A549 (cell line): ENCODE results near the gene RBSN. TPM values are rescaled to one million over a fixed set of nuclear protein-coding genes. Genes with fewer than 3 reads are reported as not detected.

Source experiments
- ATAC-seq, 2 experiments: fragments of 200-7000 bp in 1 of 2; fragments of >200 bp in 1 of 2; cut with Nextera tagmentation in 1 of 2; cut with Tn5 transposase in 1 of 2; 3 replicates each; pipeline versions ENCODE4 v1.8.0 to v1.9.1; 2018 to 2020; ENCODE audit warnings: mild to moderate bottlenecking in 1 of 2, moderate library complexity in 1 of 2
- CTCF ChIA-PET: fragments of 300-600 bp; sonication (Branson Sonifier 250); formaldehyde crosslinking; extraction: SDS; loops from one replicate; lab custom pipeline; 2021; ENCODE audit warnings: antibody characterized with exemption, inconsistent platforms; lab: Yijun Ruan, JAX
- POLR2A ChIA-PET: fragments of 350-600 bp; formaldehyde crosslinking; extraction: SDS; loops from one replicate; lab custom pipeline; 2021; ENCODE audit warnings: antibody characterized with exemption, inconsistent platforms; lab: Yijun Ruan, JAX
- DNase-seq, 2 experiments: peaks; one replicate each; pipeline versions ENCODE4 v3.0.0 to v3.0.0-alpha.2; 2011 to 2016; ENCODE audit warnings: low read depth in 1 of 2, low spot score in 1 of 2
- FAIRE-seq: peaks from 2 replicates; lab custom pipeline; 2011; peaks lifted over from hg19 to GRCh38; lab: Jason Lieb, UNC
- H3K27ac ChIP-seq, 2 experiments: fragments of >200 bp; sonication (Bioruptor Twin); formaldehyde crosslinking; 3 replicates each; pipeline ENCODE4 v1.5.1; 2016 to 2017
- H3K4me1 ChIP-seq: fragments of >200 bp; sonication (Bioruptor Twin); formaldehyde crosslinking; 3 replicates; pipeline ENCODE4 v1.6.1; 2016
- H3K4me2 ChIP-seq: fragments of >200 bp; sonication (Bioruptor Twin); formaldehyde crosslinking; 3 replicates; pipeline ENCODE4 v1.6.1; 2016
- H3K4me3 ChIP-seq: fragments of >200 bp; sonication (Bioruptor Twin); formaldehyde crosslinking; 3 replicates; pipeline ENCODE4 v1.5.1; 2016
- H3K9me3 ChIP-seq: fragments of >200 bp; sonication (Bioruptor Twin); formaldehyde crosslinking; 3 replicates; pipeline ENCODE4 v1.6.1; 2016
- BHLHE40 ChIP-seq: IDR thresholded peaks from 2 replicates; pipeline ENCODE4 v1.6.1; 2012; ENCODE audit warnings: low read depth, low read length, inconsistent platforms
- CEBPB ChIP-seq, 2 experiments: fragments of >200 bp in 1 of 2; sonication (Bioruptor Twin) in 1 of 2; formaldehyde crosslinking in 1 of 2; IDR thresholded peaks; 2 replicates each; pipeline ENCODE4 v1.6.1; 2012 to 2016
- EHMT2 ChIP-seq: fragments of 200-600 bp; sonication (generic); IDR thresholded peaks from 2 replicates; pipeline ENCODE4 v1.6.1; 2016; ENCODE audit warnings: antibody characterized with exemption, low read depth, mild to moderate bottlenecking, moderate library complexity
- ESRRA ChIP-seq: fragments of 150-350 bp; IDR thresholded peaks from 2 replicates; pipeline ENCODE4 v1.6.1; 2014; ENCODE audit warnings: mild to moderate bottlenecking, low read length, borderline replicate concordance
- FOSB ChIP-seq: fragments of 250-450 bp; sonication (Bioruptor Pico); IDR thresholded peaks from 2 replicates; pipeline ENCODE4 v1.5.0; 2020; ENCODE audit warnings: mild to moderate bottlenecking, moderate library complexity
- FOXS1 ChIP-seq: fragments of 250-450 bp; sonication (Bioruptor Pico); IDR thresholded peaks from 2 replicates; pipeline ENCODE4 v1.5.0; 2020; ENCODE audit warnings: mild to moderate bottlenecking, moderate library complexity
- GATA3 ChIP-seq: IDR thresholded peaks from 2 replicates; pipeline ENCODE4 v1.6.1; 2012; ENCODE audit warnings: borderline replicate concordance
- HOXB13 ChIP-seq: fragments of 250-450 bp; sonication (Bioruptor Pico); IDR thresholded peaks from 2 replicates; pipeline ENCODE4 v1.5.0; 2020; ENCODE audit warnings: low read depth, mild to moderate bottlenecking, moderate library complexity
- HOXB5 ChIP-seq: fragments of 250-450 bp; sonication (Bioruptor Pico); IDR thresholded peaks from 2 replicates; pipeline ENCODE4 v1.5.0; 2020; ENCODE audit warnings: mild to moderate bottlenecking, moderate library complexity
- JUN ChIP-seq, 2 experiments: fragments of >200 bp; sonication (Bioruptor Twin); formaldehyde crosslinking; IDR thresholded peaks; 2 replicates in 1 of 2; 3 replicates in 1 of 2; pipeline ENCODE4 v1.6.1; 2016 to 2017
- MAZ ChIP-seq: fragments of 150-350 bp; IDR thresholded peaks from 2 replicates; pipeline ENCODE4 v1.6.1; 2014; ENCODE audit warnings: antibody characterized with exemption, low read depth, low read length, borderline replicate concordance
- MYC ChIP-seq: IDR thresholded peaks from 2 replicates; pipeline ENCODE4 v1.6.1; 2012; ENCODE audit warnings: mild to moderate bottlenecking, inconsistent platforms, low read length, improper control_type of control experiment, borderline replicate concordance
- NPAS2 ChIP-seq: fragments of 250-450 bp; sonication (Bioruptor Pico); IDR thresholded peaks from 2 replicates; pipeline ENCODE4 v1.8.0; 2022; ENCODE audit warnings: mild to moderate bottlenecking, moderate library complexity, borderline replicate concordance
- POLR2A ChIP-seq: IDR thresholded peaks from 2 replicates; pipeline ENCODE4 v1.6.1; 2012; ENCODE audit warnings: mild to moderate bottlenecking, low read length
- RARB ChIP-seq: fragments of 250-450 bp; sonication (Bioruptor Pico); IDR thresholded peaks from 2 replicates; pipeline ENCODE4 v1.8.0; 2021; ENCODE audit warnings: mild to moderate bottlenecking, moderate library complexity
- SREBF2 ChIP-seq: fragments of 450-650 bp; IDR thresholded peaks from 2 replicates; pipeline ENCODE4 v1.6.1; 2014; ENCODE audit warnings: mild to moderate bottlenecking, moderate library complexity
- TFCP2L1 ChIP-seq: fragments of 250-450 bp; sonication (Bioruptor Pico); IDR thresholded peaks from 2 replicates; pipeline ENCODE4 v1.5.0; 2021; ENCODE audit warnings: mild to moderate bottlenecking
- ZFP36 ChIP-seq: fragments of 450-650 bp; IDR thresholded peaks from 2 replicates; pipeline ENCODE4 v1.6.1; 2014; ENCODE audit warnings: borderline replicate concordance; ENCODE audit not compliant: partially characterized antibody
- ZNF302 ChIP-seq: fragments of 250-450 bp; sonication (Bioruptor Pico); IDR thresholded peaks from 2 replicates; pipeline ENCODE4 v1.9.0; 2021; ENCODE audit warnings: inconsistent platforms, mild to moderate bottlenecking, moderate library complexity
- WGBS: methylation state at CpG from one replicate; pipeline ENCODE4 v1.1.6; 2017; ENCODE audit errors: missing lambda C conversion rate; 5-methylcytosine and 5-hydroxymethylcytosine counted together
- polyA plus RNA-seq, 4 experiments: library from polyadenylated mRNA; depleted of rRNA in 3 of 4; stranded (reverse); fragments of >200 nt; fragmentation: RNase III in 1 of 4; extraction: RNeasy Plus Mini Kit Qiagen cat#74134 plus additional on column Dnase treatment in 1 of 4; gene quantifications; 2 replicates in 3 of 4; 3 replicates in 1 of 4; pipeline ENCODE4 v1.2.3, GENCODE V29; 2011 to 2017
- TF ChIP-seq, protein P1 (sequence below): IDR thresholded peaks from 2 replicates; pipeline ENCODE4 v1.6.1; 2012
- TF ChIP-seq, protein P2 (sequence below): IDR thresholded peaks from 2 replicates; pipeline ENCODE4 v1.6.1; 2012; ENCODE audit warnings: low read depth, borderline replicate concordance
- TF ChIP-seq, protein P3 (sequence below): fragments of >200 bp; sonication (Bioruptor Twin); formaldehyde crosslinking; IDR thresholded peaks from 2 replicates; pipeline ENCODE4 v1.6.1; 2016
- TF ChIP-seq, protein P4 (sequence below): fragments of 150-350 bp; IDR thresholded peaks from 2 replicates; pipeline ENCODE4 v1.6.1; 2014; ENCODE audit warnings: low read depth, mild to moderate bottlenecking, low read length
- TF ChIP-seq, protein P5 (sequence below): fragments of 450-650 bp; IDR thresholded peaks from 2 replicates; pipeline ENCODE4 v1.6.1; 2014; ENCODE audit warnings: antibody characterized with exemption

RBSN gene
- polyA plus RNA-seq, 2 of the 4 experiments (the other 2 are of a cell fraction) = 9.5 to 14.9 TPM

DNA sequence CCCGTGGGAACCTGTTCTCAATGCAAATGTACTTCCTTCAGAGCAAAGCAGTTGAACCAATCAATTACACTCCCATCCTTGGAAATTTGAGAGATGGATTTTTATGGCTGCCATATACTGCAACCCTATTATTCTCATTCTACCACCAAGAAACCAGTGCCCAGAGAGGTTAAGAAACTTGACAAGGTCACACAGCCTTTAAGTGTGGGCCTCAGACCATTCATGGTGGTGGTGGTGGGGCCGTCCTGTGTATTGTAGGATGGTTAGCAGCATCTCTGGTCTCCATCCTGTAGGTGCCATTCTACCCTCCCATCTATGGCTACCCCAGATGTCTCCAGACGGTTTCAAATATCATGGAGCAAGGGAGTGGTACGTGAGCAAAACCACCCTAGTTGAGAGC, 23.4 kb upstream of the RBSN start:
- WGBS = 81% methylated on average over 4 of the region's 4 CpGs
- TF ChIP-seq ZFP36 = peak; percentile 17
- no peak for TF ChIP-seq HOXB13 (CRISPR knock-in tag)
- TF ChIP-seq MYC = no peak
- TF ChIP-seq, protein P1, sequence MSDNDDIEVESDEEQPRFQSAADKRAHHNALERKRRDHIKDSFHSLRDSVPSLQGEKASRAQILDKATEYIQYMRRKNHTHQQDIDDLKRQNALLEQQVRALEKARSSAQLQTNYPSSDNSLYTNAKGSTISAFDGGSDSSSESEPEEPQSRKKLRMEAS = no peak
- Histone ChIP-seq H3K4me3 (no peak overlapping the region), H3K4me1 (0 out of 3 replicates have a peak, but pooled peaks cover 4% of the 10 kb centered on the region), H3K27ac (no peak overlapping the region), H3K9me3 (no peaks in the 10 kb centered on the region), H3K4me2 (no peak overlapping the region)
- ATAC-seq = no peak
- DNase-seq = no peak
- CTCF ChIA-PET = interaction anchor here (0.8 kb wide), 1 partner anchor 15 kb away, joined by 3 read pairs; no protein-coding TSS in a partner anchor
- POLR2A ChIA-PET = no interaction called here
- FAIRE-seq = no peak

DNA sequence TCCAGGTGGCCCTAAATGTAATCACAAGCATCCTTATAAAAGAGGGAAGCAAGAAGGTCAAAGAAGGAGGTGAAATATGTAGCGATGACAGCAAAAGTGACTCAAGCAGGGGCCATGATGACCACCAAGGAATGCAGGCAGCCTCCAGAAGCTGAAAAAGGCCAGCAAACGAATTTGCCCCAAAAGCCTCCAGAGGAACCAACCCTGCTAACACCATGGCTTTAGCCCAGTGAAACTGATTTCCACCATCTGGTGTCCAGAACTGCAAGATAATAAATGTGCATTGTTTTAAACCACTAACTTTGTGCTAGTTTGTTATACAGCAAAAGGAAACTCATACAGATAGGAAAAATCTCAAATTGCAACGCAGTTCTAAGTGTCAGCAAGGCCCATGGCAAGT, 23.0 kb upstream of the RBSN start:
- DNase-seq (no peak), ATAC-seq (no peak), FAIRE-seq (no peak)
- no peak for TF ChIP-seq FOSB (CRISPR knock-in tag)
- no peak for TF ChIP-seq TFCP2L1 (CRISPR knock-in tag)
- no peak for TF ChIP-seq ESRRA
- no peak for TF ChIP-seq ZNF302
- no peak for TF ChIP-seq RARB (CRISPR knock-in tag)
- no peak for TF ChIP-seq GATA3
- no peak for TF ChIP-seq MAZ
- no peak for TF ChIP-seq FOXS1 (CRISPR knock-in tag)
- no peak for TF ChIP-seq HOXB13 (CRISPR knock-in tag)
- TF ChIP-seq, protein P2, sequence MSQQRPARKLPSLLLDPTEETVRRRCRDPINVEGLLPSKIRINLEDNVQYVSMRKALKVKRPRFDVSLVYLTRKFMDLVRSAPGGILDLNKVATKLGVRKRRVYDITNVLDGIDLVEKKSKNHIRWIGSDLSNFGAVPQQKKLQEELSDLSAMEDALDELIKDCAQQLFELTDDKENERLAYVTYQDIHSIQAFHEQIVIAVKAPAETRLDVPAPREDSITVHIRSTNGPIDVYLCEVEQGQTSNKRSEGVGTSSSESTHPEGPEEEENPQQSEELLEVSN = no peak
- TF ChIP-seq EHMT2 = no peak
- TF ChIP-seq, protein P3, sequence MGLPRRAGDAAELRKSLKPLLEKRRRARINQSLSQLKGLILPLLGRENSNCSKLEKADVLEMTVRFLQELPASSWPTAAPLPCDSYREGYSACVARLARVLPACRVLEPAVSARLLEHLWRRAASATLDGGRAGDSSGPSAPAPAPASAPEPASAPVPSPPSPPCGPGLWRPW = no peak
- POLR2A ChIA-PET = no interaction called here
- no peak overlapping the region for H3K4me3 ChIP-seq
- WGBS = 37% methylated on average over 3 of the region's 3 CpGs
- H3K4me1 ChIP-seq = 0 out of 3 replicates have a peak, but pooled peaks cover 4% of the 10 kb centered on the region
- CTCF ChIA-PET = interaction anchor here (0.8 kb wide), 1 partner anchor 14 kb away, joined by 3 read pairs; no protein-coding TSS in a partner anchor
- no peaks in the 10 kb centered on the region for H3K9me3 ChIP-seq
- no peak overlapping the region for H3K27ac ChIP-seq
- no peak overlapping the region for H3K4me2 ChIP-seq

DNA sequence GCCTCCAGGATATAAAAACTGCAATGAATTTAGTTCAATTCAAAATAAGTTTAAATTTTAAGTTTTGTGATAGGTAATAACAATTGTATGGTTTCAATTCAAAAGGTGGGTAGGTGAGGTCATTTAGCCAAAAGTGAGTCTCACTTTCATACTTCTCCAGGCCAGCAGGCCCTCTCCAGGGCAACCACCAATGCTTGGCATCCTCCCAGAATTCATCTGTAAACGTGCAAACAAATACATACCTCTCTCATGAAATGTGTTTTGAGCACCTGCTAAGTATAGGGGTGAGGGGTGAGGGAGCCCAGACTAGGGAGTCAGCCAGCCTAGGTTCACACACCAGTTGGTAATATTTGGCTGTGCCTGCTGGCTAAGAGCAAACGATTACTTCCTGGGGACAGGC, 22.0 kb upstream of the RBSN start:
- POLR2A ChIA-PET = no interaction called here
- TF ChIP-seq CEBPB (IDR thresholded peaks at IDR 0.05) = no peak
- TF ChIP-seq JUN (IDR thresholded peaks at IDR 0.05) = no peak
- no peak for TF ChIP-seq SREBF2
- no peak for TF ChIP-seq BHLHE40
- TF ChIP-seq, protein P4, sequence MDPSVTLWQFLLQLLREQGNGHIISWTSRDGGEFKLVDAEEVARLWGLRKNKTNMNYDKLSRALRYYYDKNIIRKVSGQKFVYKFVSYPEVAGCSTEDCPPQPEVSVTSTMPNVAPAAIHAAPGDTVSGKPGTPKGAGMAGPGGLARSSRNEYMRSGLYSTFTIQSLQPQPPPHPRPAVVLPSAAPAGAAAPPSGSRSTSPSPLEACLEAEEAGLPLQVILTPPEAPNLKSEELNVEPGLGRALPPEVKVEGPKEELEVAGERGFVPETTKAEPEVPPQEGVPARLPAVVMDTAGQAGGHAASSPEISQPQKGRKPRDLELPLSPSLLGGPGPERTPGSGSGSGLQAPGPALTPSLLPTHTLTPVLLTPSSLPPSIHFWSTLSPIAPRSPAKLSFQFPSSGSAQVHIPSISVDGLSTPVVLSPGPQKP = no peak
- TF ChIP-seq MAZ = no peak
- no peak for TF ChIP-seq FOXS1 (CRISPR knock-in tag)
- no peak for TF ChIP-seq NPAS2
- TF ChIP-seq, protein P3 = no peak
- TF ChIP-seq ESRRA = no peak
- TF ChIP-seq POLR2A = no peak
- TF ChIP-seq HOXB13 (CRISPR knock-in tag) = no peak
- TF ChIP-seq HOXB5 (CRISPR knock-in tag) = no peak
- TF ChIP-seq, protein P5, sequence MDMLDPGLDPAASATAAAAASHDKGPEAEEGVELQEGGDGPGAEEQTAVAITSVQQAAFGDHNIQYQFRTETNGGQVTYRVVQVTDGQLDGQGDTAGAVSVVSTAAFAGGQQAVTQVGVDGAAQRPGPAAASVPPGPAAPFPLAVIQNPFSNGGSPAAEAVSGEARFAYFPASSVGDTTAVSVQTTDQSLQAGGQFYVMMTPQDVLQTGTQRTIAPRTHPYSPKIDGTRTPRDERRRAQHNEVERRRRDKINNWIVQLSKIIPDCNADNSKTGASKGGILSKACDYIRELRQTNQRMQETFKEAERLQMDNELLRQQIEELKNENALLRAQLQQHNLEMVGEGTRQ = no peak
- TF ChIP-seq, all 56 proteins: peak for 0
- H3K4me2 ChIP-seq = no peak overlapping the region
- CTCF ChIA-PET = interaction anchor here (6.9 kb wide), 1 partner anchor 13 kb away, joined by 118 read pairs; no protein-coding TSS in a partner anchor
- H3K4me1 ChIP-seq = 0 out of 3 replicates have a peak, but pooled peaks cover 4% of the 10 kb centered on the region
- no peak for ATAC-seq
- no peak for DNase-seq
- H3K27ac ChIP-seq = no peak overlapping the region
- no peaks in the 10 kb centered on the region for H3K9me3 ChIP-seq
- no peak overlapping the region for H3K4me3 ChIP-seq
- 30% methylated on average over 2 of the region's 2 CpGs for WGBS
- no peak for FAIRE-seq
